Natural killer cell (primary cell): ENCODE results near the gene EHD3. TPM values are rescaled to one million over a fixed set of nuclear protein-coding genes. Genes with fewer than 3 reads are reported as not detected.

Experiments used
- ATAC-seq, 3 donors: fragments of 150-1000 bp in 2 of 3; fragments of 200-7000 bp in 1 of 3; cut with Tn5 transposase; 1 replicate in 1 of 3; 2 replicates in 2 of 3; pipeline ENCODE4 v1.10.0; 2021; ENCODE audit warnings: mild to moderate bottlenecking in 2 of 3, moderate library complexity in 2 of 3
- DNase-seq, 2 donors: peaks; one replicate each; pipeline versions ENCODE4 v3.0.0 to v3.0.0-alpha.2; 2013 to 2021; ENCODE audit warnings: mixed read lengths in 1 of 2
- H3K27ac ChIP-seq: one replicate; pipeline ENCODE4 v1.5.1; 2013; ENCODE audit warnings: mild to moderate bottlenecking, low read length
- H3K27me3 ChIP-seq: one replicate; pipeline ENCODE4 v1.6.1; 2013; ENCODE audit warnings: low read length; ENCODE audit not compliant: control insufficient read depth, insufficient read depth
- H3K36me3 ChIP-seq: one replicate; pipeline ENCODE4 v1.6.1; 2013; ENCODE audit warnings: low read length; ENCODE audit not compliant: control insufficient read depth, insufficient read depth
- H3K4me1 ChIP-seq: one replicate; pipeline ENCODE4 v1.6.1; 2013; ENCODE audit warnings: low read length; ENCODE audit not compliant: control insufficient read depth, insufficient read depth
- H3K4me3 ChIP-seq: one replicate; pipeline ENCODE4 v1.5.1; 2013; ENCODE audit warnings: low read length
- H3K9me3 ChIP-seq: one replicate; pipeline ENCODE4 v1.6.1; 2013; ENCODE audit warnings: low read length; ENCODE audit not compliant: control insufficient read depth, insufficient read depth
- H3K27ac Mint-ChIP-seq, 2 donors: one replicate each; pipeline ENCODE4 v1.8.0; 2022; ENCODE audit warnings: mild to moderate bottlenecking in 2 of 2, mixed read lengths in 2 of 2, moderate library complexity in 1 of 2
- H3K27me3 Mint-ChIP-seq, 2 donors: one replicate each; pipeline ENCODE4 v1.8.0; 2022; ENCODE audit warnings: low read depth in 2 of 2, mixed read lengths in 2 of 2
- H3K36me3 Mint-ChIP-seq: one replicate; pipeline ENCODE4 v1.8.0; 2022; ENCODE audit warnings: mixed read lengths
- H3K4me1 Mint-ChIP-seq, 2 donors: one replicate each; pipeline ENCODE4 v1.8.0; 2022; ENCODE audit warnings: mixed read lengths in 2 of 2
- H3K4me3 Mint-ChIP-seq: one replicate; pipeline ENCODE4 v1.8.0; 2022; ENCODE audit warnings: mild to moderate bottlenecking, moderate library complexity, mixed read lengths
- H3K9me3 Mint-ChIP-seq, 2 donors: one replicate each; pipeline ENCODE4 v1.8.0; 2022; ENCODE audit warnings: mixed read lengths in 2 of 2
- CTCF ChIP-seq: fragments of 200-600 bp; IDR thresholded peaks from one replicate; pipeline ENCODE4 v1.8.0; 2022; ENCODE audit warnings: antibody characterized with exemption
- WGBS: methylation state at CpG from one replicate; pipeline ENCODE4 v1.1.7; 2013; ENCODE audit warnings: missing lambda C conversion rate; ENCODE audit not compliant: insufficient coverage; 5-methylcytosine and 5-hydroxymethylcytosine counted together
- intact Hi-C: fragments of 100-400 bp; cut with micrococcal nuclease; formaldehyde crosslinking; loops from one replicate; pipeline ENCODE4 v1.14.2; 2022
- total RNA-seq, 4 donors: library from RNA; stranded (reverse); fragments of 120-200 nt in 1 of 4; gene quantifications; one replicate each; pipeline versions ENCODE4 v1.2.3 to v1.2.4, GENCODE V29; 2013 to 2022

EHD3 gene
- total RNA-seq, 3 donors from 2014 or later (not counting 1 experiment from before 2014, with no cell fraction given) = 5.6 to 7.8 (median 7.2) TPM

GRCh38 chr2:31286230-31286629 lies 52.3 kb downstream of the EHD3 start:
- DNase-seq = no peak
- Mint-ChIP-seq H3K4me3 (no peak overlapping the region), H3K9me3 (no peaks in the 10 kb centered on the region), H3K27me3 (no peaks in the 10 kb centered on the region), H3K4me1 (no peaks in the 10 kb centered on the region), H3K27ac (no peak overlapping the region), H3K36me3 (no peaks in the 10 kb centered on the region)
- no peak for TF ChIP-seq CTCF
- 81% methylated on average over 4 of the region's 4 CpGs for WGBS
- Histone ChIP-seq H3K27ac (no peak overlapping the region), H3K9me3 (no peaks in the 10 kb centered on the region), H3K4me3 (no peak overlapping the region), H3K27me3 (no peaks in the 10 kb centered on the region), H3K4me1 (no peaks in the 10 kb centered on the region), H3K36me3 (no peaks in the 10 kb centered on the region)
- intact Hi-C loops = no loop called here
- no peak for ATAC-seq

DNA sequence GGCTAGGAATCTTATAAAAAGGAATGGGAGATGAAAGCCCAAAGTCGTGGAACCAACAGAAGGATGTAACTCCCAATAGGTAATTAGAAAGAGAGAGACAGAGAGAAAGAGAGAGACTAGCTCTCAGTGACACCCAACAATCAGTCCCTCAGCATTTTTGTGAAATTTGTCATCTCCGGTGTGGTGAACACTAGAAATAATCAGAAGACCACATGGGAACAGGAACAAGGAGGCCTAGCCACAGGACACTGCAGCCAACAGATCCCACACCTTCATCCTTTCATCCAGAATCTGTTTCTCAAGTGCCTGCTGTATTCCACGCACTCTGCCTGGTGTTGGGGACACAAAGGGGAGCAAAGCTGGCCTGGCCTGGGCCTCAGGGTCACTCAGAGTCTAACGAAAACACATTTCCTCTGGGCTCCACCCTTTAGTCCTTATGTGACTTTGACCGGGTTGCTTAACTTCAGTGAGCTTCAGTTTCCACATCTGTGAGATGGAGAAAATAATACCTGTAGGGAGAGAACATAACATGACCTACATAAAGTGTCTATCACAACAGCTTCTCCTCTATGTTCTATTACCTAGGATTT lies 53.1 kb downstream of the EHD3 start:
- TF ChIP-seq CTCF = no peak
- no peak for DNase-seq
- WGBS = 89% methylated on average over 4 of the region's 5 CpGs
- Histone ChIP-seq H3K36me3 (no peaks in the 10 kb centered on the region), H3K4me3 (no peak overlapping the region), H3K27ac (no peak overlapping the region), H3K4me1 (no peaks in the 10 kb centered on the region), H3K27me3 (no peaks in the 10 kb centered on the region), H3K9me3 (no peaks in the 10 kb centered on the region)
- intact Hi-C loops = no loop called here
- no peak overlapping the region for H3K27ac Mint-ChIP-seq
- H3K36me3 Mint-ChIP-seq = no peaks in the 10 kb centered on the region
- no peaks in the 10 kb centered on the region for H3K4me1 Mint-ChIP-seq
- no peak for ATAC-seq
- no peak overlapping the region for H3K4me3 Mint-ChIP-seq
- no peaks in the 10 kb centered on the region for H3K9me3 Mint-ChIP-seq
- H3K27me3 Mint-ChIP-seq = no peaks in the 10 kb centered on the region

GRCh38 chr2:31287654-31288053 lies 53.7 kb downstream of the EHD3 start:
- no peak overlapping the region for H3K4me3 ChIP-seq
- Mint-ChIP-seq H3K36me3 (no peaks in the 10 kb centered on the region), H3K4me1 (no peaks in the 10 kb centered on the region), H3K27me3 (no peaks in the 10 kb centered on the region), H3K27ac (no peak overlapping the region), H3K9me3 (no peaks in the 10 kb centered on the region), H3K4me3 (no peak overlapping the region)
- no peaks in the 10 kb centered on the region for H3K36me3 ChIP-seq
- no peak for ATAC-seq
- no peak for TF ChIP-seq CTCF
- H3K27ac ChIP-seq = no peak overlapping the region
- DNase-seq = no peak
- no peaks in the 10 kb centered on the region for H3K4me1 ChIP-seq
- 33% methylated on average over 2 of the region's 2 CpGs for WGBS
- H3K27me3 ChIP-seq = no peaks in the 10 kb centered on the region
- no peaks in the 10 kb centered on the region for H3K9me3 ChIP-seq
- intact Hi-C loops = no loop called here

GRCh38 chr2:31294196-31294595 lies 60.2 kb downstream of the EHD3 start:
- no peak for DNase-seq
- intact Hi-C loops = no loop called here
- H3K4me1 Mint-ChIP-seq = no peaks in the 10 kb centered on the region
- H3K36me3 ChIP-seq = no peaks in the 10 kb centered on the region
- 94% methylated on average over 1 of the region's 1 CpG for WGBS
- H3K9me3 ChIP-seq = no peaks in the 10 kb centered on the region
- H3K4me1 ChIP-seq = no peaks in the 10 kb centered on the region
- no peak overlapping the region for H3K27ac Mint-ChIP-seq
- no peaks in the 10 kb centered on the region for H3K36me3 Mint-ChIP-seq
- H3K27me3 Mint-ChIP-seq = peaks cover 12 to 16% of the 10 kb centered on the region in 2 donors
- no peak for TF ChIP-seq CTCF
- H3K4me3 ChIP-seq = no peak overlapping the region
- no peaks in the 10 kb centered on the region for H3K27me3 ChIP-seq
- no peak for ATAC-seq
- H3K27ac ChIP-seq = no peak overlapping the region
- no peaks in the 10 kb centered on the region for H3K9me3 Mint-ChIP-seq
- no peak overlapping the region for H3K4me3 Mint-ChIP-seq
